IPS DF 4.7 (cell line): Measurements from ENCODE around the gene THOC6.
"Not testable (repeated sequence)": the region's sequence is repeated elsewhere in the genome, so short reads cannot be mapped to it uniquely, and the experiment has no call there.

ENCODE experiments used
- DNase-seq: peaks from one replicate; pipeline ENCODE4 v3.0.0-alpha.2; 2013; ENCODE audit warnings: low spot score; ENCODE audit errors: extremely low read depth

The THOC6 gene

GRCh38 chr16:3029491-3030221 lies 5.8 kb downstream of the THOC6 start:
- no peak for DNase-seq

GRCh38 chr16:3030222-3031212 lies 6.7 kb downstream of the THOC6 start:
- no peak for DNase-seq

GRCh38 chr16:3032624-3033023 lies 8.8 kb downstream of the THOC6 start:
- no peak for DNase-seq

GRCh38 chr16:3035289-3035971 lies 11.6 kb downstream of the THOC6 start:
- no peak for DNase-seq

- no peak for DNase-seq
Measured at GRCh38 chr16:3035972-3036725, 12.3 kb downstream of the THOC6 start.

GRCh38 chr16:3036726-3037315 lies 13.0 kb downstream of the THOC6 start, which contains the start of gene BICDL2:
Gene BICDL2 (minus strand): TSS chr16:3036944. CDS start chr16:3035496, 1,448 bp downstream.
- DNase-seq = no peak

- no peak for DNase-seq
Measured at GRCh38 chr16:3038256-3038655, 14.4 kb downstream of the THOC6 start.

- no peak for DNase-seq
Measured at GRCh38 chr16:3038896-3039295, 15.1 kb downstream of the THOC6 start.

GRCh38 chr16:3042376-3042775 lies 18.5 kb downstream of the THOC6 start:
- no peak for DNase-seq

GRCh38 chr16:3044708-3045107 lies 20.9 kb downstream of the THOC6 start:
- no peak for DNase-seq

- no peak for DNase-seq
Measured at GRCh38 chr16:3045758-3046640, 22.2 kb downstream of the THOC6 start, which contains the start of gene MMP25. Gene MMP25 (plus strand): TSS chr16:3046561. CDS start chr16:3046918, 357 bp downstream.

GRCh38 chr16:3046641-3047386 lies 23.0 kb downstream of the THOC6 start:
- no peak for DNase-seq

- no peak for DNase-seq
Measured at GRCh38 chr16:3047387-3047720, 23.5 kb downstream of the THOC6 start.

GRCh38 chr16:3049921-3050481 lies 26.2 kb downstream of the THOC6 start:
- no peak for DNase-seq

GRCh38 chr16:3050487-3050886 lies 26.7 kb downstream of the THOC6 start:
- no peak for DNase-seq

- no peak for DNase-seq
Measured at GRCh38 chr16:3051009-3051408, 27.2 kb downstream of the THOC6 start.

GRCh38 chr16:3051494-3051893 lies 27.7 kb downstream of the THOC6 start:
- no peak for DNase-seq

- DNase-seq = not testable (repeated sequence)
Measured at GRCh38 chr16:3052571-3053329, 28.9 kb downstream of the THOC6 start.
